ENCODE results near the gene KCNQ4. TPM values are rescaled to one million over a fixed set of nuclear protein-coding genes. Genes with fewer than 3 reads are reported as not detected.

Gene KCNQ4
- polyA plus RNA-seq, 1 donor from 2014 or later: not detected

DNA sequence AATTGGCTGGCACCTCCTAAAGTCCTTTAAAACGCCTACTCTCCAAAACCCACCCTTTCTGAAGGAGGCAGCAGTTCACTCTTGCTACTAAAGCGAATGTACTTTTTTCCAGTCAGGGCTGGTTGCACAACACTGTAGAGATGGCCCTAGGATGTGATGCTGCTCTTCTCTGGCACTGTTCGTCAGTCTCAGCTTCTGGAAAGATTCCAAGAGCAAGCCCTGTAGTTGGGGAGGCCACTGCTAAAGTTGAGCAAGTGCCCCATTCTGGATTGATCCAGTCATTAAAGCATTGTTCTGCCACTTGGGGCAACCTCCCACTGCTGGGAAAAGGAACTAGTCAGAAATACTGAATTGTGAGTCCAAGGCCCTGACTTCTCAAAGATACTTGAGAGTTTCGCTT is 28.5 kb upstream of the KCNQ4 start:
- Histone ChIP-seq H2AFZ (ENCODE audit: low read depth, low read length) (no peak overlapping the region), H3K79me2 (replicated peaks; ENCODE audit: insufficient read depth, low read length) (no peaks in the 10 kb centered on the region), H3K9me3 (ENCODE audit: low read length) (no peaks in the 10 kb centered on the region), H3F3A (ENCODE audit: insufficient read depth, low read length, poor library complexity, severe bottlenecking) (no peaks in the 10 kb centered on the region), H3K4me3 (ENCODE audit: low read length) (no peak overlapping the region), H3K9ac (ENCODE audit: low read length) (no peak overlapping the region), H3K27me3 (ENCODE audit: insufficient read depth, low read depth, low read length) (no peaks in the 10 kb centered on the region), H3K27ac (ENCODE audit: low read length) (no peak overlapping the region), H3K4me2 (ENCODE audit: low read length) (no peak overlapping the region), H4K20me1 (ENCODE audit: insufficient read depth) (no peaks in the 10 kb centered on the region), H3K9me2 (ENCODE audit: insufficient read depth, low read length) (no peaks in the 10 kb centered on the region), H3K36me3 (ENCODE audit: insufficient read depth, low read length) (peaks cover 18% of the 10 kb centered on the region)
- TF ChIP-seq POLR2AphosphoS5 (IDR thresholded peaks at IDR 0.05): no peak
- TF ChIP-seq, protein P1, sequence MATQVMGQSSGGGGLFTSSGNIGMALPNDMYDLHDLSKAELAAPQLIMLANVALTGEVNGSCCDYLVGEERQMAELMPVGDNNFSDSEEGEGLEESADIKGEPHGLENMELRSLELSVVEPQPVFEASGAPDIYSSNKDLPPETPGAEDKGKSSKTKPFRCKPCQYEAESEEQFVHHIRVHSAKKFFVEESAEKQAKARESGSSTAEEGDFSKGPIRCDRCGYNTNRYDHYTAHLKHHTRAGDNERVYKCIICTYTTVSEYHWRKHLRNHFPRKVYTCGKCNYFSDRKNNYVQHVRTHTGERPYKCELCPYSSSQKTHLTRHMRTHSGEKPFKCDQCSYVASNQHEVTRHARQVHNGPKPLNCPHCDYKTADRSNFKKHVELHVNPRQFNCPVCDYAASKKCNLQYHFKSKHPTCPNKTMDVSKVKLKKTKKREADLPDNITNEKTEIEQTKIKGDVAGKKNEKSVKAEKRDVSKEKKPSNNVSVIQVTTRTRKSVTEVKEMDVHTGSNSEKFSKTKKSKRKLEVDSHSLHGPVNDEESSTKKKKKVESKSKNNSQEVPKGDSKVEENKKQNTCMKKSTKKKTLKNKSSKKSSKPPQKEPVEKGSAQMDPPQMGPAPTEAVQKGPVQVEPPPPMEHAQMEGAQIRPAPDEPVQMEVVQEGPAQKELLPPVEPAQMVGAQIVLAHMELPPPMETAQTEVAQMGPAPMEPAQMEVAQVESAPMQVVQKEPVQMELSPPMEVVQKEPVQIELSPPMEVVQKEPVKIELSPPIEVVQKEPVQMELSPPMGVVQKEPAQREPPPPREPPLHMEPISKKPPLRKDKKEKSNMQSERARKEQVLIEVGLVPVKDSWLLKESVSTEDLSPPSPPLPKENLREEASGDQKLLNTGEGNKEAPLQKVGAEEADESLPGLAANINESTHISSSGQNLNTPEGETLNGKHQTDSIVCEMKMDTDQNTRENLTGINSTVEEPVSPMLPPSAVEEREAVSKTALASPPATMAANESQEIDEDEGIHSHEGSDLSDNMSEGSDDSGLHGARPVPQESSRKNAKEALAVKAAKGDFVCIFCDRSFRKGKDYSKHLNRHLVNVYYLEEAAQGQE (IDR thresholded peaks at IDR 0.05; ENCODE audit: borderline replicate concordance): no peak
- TF ChIP-seq EZH2 (IDR thresholded peaks at IDR 0.05; ENCODE audit: borderline replicate concordance, insufficient read depth, low read length, poor library complexity, severe bottlenecking): no peak
- TF ChIP-seq RAD21 (conservative IDR thresholded peaks at IDR 0.05): no peak
- no peak for TF ChIP-seq SMC3 (conservative IDR thresholded peaks at IDR 0.05; ENCODE audit: poor library complexity)
- TF ChIP-seq EP300 (conservative IDR thresholded peaks at IDR 0.05; ENCODE audit: poor library complexity, severe bottlenecking): no peak
- TF ChIP-seq, protein P2, sequence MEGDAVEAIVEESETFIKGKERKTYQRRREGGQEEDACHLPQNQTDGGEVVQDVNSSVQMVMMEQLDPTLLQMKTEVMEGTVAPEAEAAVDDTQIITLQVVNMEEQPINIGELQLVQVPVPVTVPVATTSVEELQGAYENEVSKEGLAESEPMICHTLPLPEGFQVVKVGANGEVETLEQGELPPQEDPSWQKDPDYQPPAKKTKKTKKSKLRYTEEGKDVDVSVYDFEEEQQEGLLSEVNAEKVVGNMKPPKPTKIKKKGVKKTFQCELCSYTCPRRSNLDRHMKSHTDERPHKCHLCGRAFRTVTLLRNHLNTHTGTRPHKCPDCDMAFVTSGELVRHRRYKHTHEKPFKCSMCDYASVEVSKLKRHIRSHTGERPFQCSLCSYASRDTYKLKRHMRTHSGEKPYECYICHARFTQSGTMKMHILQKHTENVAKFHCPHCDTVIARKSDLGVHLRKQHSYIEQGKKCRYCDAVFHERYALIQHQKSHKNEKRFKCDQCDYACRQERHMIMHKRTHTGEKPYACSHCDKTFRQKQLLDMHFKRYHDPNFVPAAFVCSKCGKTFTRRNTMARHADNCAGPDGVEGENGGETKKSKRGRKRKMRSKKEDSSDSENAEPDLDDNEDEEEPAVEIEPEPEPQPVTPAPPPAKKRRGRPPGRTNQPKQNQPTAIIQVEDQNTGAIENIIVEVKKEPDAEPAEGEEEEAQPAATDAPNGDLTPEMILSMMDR (IDR thresholded peaks at IDR 0.05; ENCODE audit: poor library complexity, severe bottlenecking): no peak
- no peak for TF ChIP-seq MXI1 (conservative IDR thresholded peaks at IDR 0.05; ENCODE audit: poor library complexity, severe bottlenecking)

- Histone ChIP-seq H3K4me2 (ENCODE audit: low read length) (no peak overlapping the region), H3K9me2 (ENCODE audit: insufficient read depth, low read length) (no peaks in the 10 kb centered on the region), H3K36me3 (ENCODE audit: insufficient read depth, low read length) (peaks cover 18% of the 10 kb centered on the region), H4K20me1 (ENCODE audit: insufficient read depth) (peaks cover 3% of the 10 kb centered on the region), H3K27ac (ENCODE audit: low read length) (no peak overlapping the region), H2AFZ (ENCODE audit: low read depth, low read length) (no peak overlapping the region), H3K9ac (ENCODE audit: low read length) (no peak overlapping the region), H3K79me2 (replicated peaks; ENCODE audit: insufficient read depth, low read length) (no peaks in the 10 kb centered on the region), H3K4me3 (ENCODE audit: low read length) (no peak overlapping the region), H3K9me3 (ENCODE audit: low read length) (no peaks in the 10 kb centered on the region), H3F3A (ENCODE audit: insufficient read depth, low read length, poor library complexity, severe bottlenecking) (no peaks in the 10 kb centered on the region), H3K27me3 (ENCODE audit: insufficient read depth, low read depth, low read length) (no peaks in the 10 kb centered on the region)
- no peak for TF ChIP-seq RAD21 (conservative IDR thresholded peaks at IDR 0.05)
- TF ChIP-seq POLR2AphosphoS5 (IDR thresholded peaks at IDR 0.05): no peak
- TF ChIP-seq, protein P1 (IDR thresholded peaks at IDR 0.05; ENCODE audit: borderline replicate concordance): no peak
- no peak for TF ChIP-seq SMC3 (conservative IDR thresholded peaks at IDR 0.05; ENCODE audit: poor library complexity)
- TF ChIP-seq EP300 (conservative IDR thresholded peaks at IDR 0.05; ENCODE audit: poor library complexity, severe bottlenecking): no peak
- TF ChIP-seq EZH2 (IDR thresholded peaks at IDR 0.05; ENCODE audit: borderline replicate concordance, insufficient read depth, low read length, poor library complexity, severe bottlenecking): no peak
- TF ChIP-seq, protein P2 (IDR thresholded peaks at IDR 0.05; ENCODE audit: poor library complexity, severe bottlenecking): no peak
- no peak for TF ChIP-seq TAF1 (IDR thresholded peaks at IDR 0.05; ENCODE audit: low read depth)
These were observed 27.1 kb upstream of the KCNQ4 start for GRCh38 chr1:40756523-40756922.
